WTC11 (cell line): ENCODE measurements around the gene MTCL1. TPM values are rescaled to one million over a fixed set of nuclear protein-coding genes. Genes with fewer than 3 reads are reported as not detected.

ENCODE experiments used
- ATAC-seq: fragments of 200-7000 bp; cut with Tn5 transposase; 2 replicates; pipeline ENCODE4 v1.10.0; 2021; ENCODE audit warnings: mild to moderate bottlenecking, moderate library complexity
- CTCF ChIA-PET: fragments of 300-600 bp; sonication (Branson Sonifier 250); formaldehyde crosslinking; loops from one replicate; lab custom pipeline; 2021; ENCODE audit warnings: antibody characterized with exemption; lab: Charles Lee
- POLR2A ChIA-PET: fragments of 350-600 bp; sonication (Branson Sonifier 250); formaldehyde crosslinking; loops from one replicate; lab custom pipeline; 2021; ENCODE audit warnings: antibody characterized with exemption; lab: Charles Lee
- DNase-seq: peaks from one replicate; pipeline ENCODE4 v3.0.0; 2021; ENCODE audit warnings: low spot score
- H3K27ac Mint-ChIP-seq: 2 replicates; pipeline ENCODE4 v1.8.0; 2021; ENCODE audit warnings: mixed read lengths
- H3K27me3 Mint-ChIP-seq: 2 replicates; pipeline ENCODE4 v1.8.0; 2021; ENCODE audit warnings: low read depth, mild to moderate bottlenecking, moderate library complexity, mixed read lengths
- H3K36me3 Mint-ChIP-seq: 2 replicates; pipeline ENCODE4 v1.8.0; 2021; ENCODE audit warnings: mixed read lengths
- H3K4me1 Mint-ChIP-seq: 2 replicates; pipeline ENCODE4 v1.8.0; 2022; ENCODE audit warnings: mixed read lengths
- H3K4me3 Mint-ChIP-seq: 2 replicates; pipeline ENCODE4 v1.8.0; 2021; ENCODE audit warnings: mild to moderate bottlenecking, moderate library complexity, mixed read lengths
- H3K9me3 Mint-ChIP-seq: 2 replicates; pipeline ENCODE4 v1.8.0; 2021; ENCODE audit warnings: mixed read lengths
- ATF6 ChIP-seq: sonication (generic); formaldehyde crosslinking; IDR thresholded peaks from 2 replicates; pipeline ENCODE4 v1.8.1; 2023; ENCODE audit warnings: mild to moderate bottlenecking, missing genetic modification reagents
- CDX4 ChIP-seq: fragments of 250-450 bp; sonication (Bioruptor Pico); IDR thresholded peaks from 2 replicates; pipeline ENCODE4 v1.9.0; 2021; ENCODE audit warnings: moderate library complexity, mild to moderate bottlenecking, inconsistent platforms, borderline replicate concordance
- CREB1 ChIP-seq: sonication (generic); formaldehyde crosslinking; IDR thresholded peaks from 2 replicates; pipeline ENCODE4 v1.8.0; 2023; ENCODE audit warnings: mild to moderate bottlenecking, missing genetic modification reagents
- CREM ChIP-seq: sonication (generic); formaldehyde crosslinking; IDR thresholded peaks from 2 replicates; pipeline ENCODE4 v1.8.1; 2022; ENCODE audit warnings: mild to moderate bottlenecking, missing genetic modification reagents, moderate library complexity
- CTCF ChIP-seq: fragments of 200-600 bp; IDR thresholded peaks from 2 replicates; pipeline ENCODE4 v1.8.0; 2022; ENCODE audit warnings: antibody characterized with exemption
- ELF4 ChIP-seq: sonication (generic); formaldehyde crosslinking; IDR thresholded peaks from 2 replicates; pipeline ENCODE4 v1.8.1; 2022; ENCODE audit warnings: low read depth, mild to moderate bottlenecking, moderate library complexity, missing genetic modification reagents
- EMX1 ChIP-seq: fragments of 250-450 bp; sonication (Bioruptor Pico); IDR thresholded peaks from 2 replicates; pipeline ENCODE4 v1.8.0; 2021; ENCODE audit warnings: mild to moderate bottlenecking
- FOXJ3 ChIP-seq: sonication (generic); formaldehyde crosslinking; IDR thresholded peaks from 2 replicates; pipeline ENCODE4 v1.9.0; 2021; ENCODE audit warnings: missing genetic modification reagents, mild to moderate bottlenecking, borderline replicate concordance
- IRF2 ChIP-seq: sonication (generic); formaldehyde crosslinking; IDR thresholded peaks from 2 replicates; pipeline ENCODE4 v1.8.0; 2022; ENCODE audit warnings: low read depth, missing genetic modification reagents, borderline replicate concordance
- KAT7 ChIP-seq: sonication (generic); formaldehyde crosslinking; IDR thresholded peaks from 2 replicates; pipeline ENCODE4 v1.8.1; 2023; ENCODE audit warnings: missing genetic modification reagents, mild to moderate bottlenecking, borderline replicate concordance
- NFE2L1 ChIP-seq: sonication (generic); formaldehyde crosslinking; IDR thresholded peaks from 2 replicates; pipeline ENCODE4 v1.8.1; 2023; ENCODE audit warnings: missing genetic modification reagents
- NR2C2 ChIP-seq: sonication (generic); formaldehyde crosslinking; IDR thresholded peaks from 2 replicates; pipeline ENCODE4 v1.8.0; 2022; ENCODE audit warnings: mild to moderate bottlenecking, missing genetic modification reagents
- PREB ChIP-seq: sonication (generic); formaldehyde crosslinking; IDR thresholded peaks from 2 replicates; pipeline ENCODE4 v1.8.1; 2022; ENCODE audit warnings: mild to moderate bottlenecking, missing genetic modification reagents, moderate library complexity, borderline replicate concordance
- USF2 ChIP-seq: sonication (generic); formaldehyde crosslinking; IDR thresholded peaks from 2 replicates; pipeline ENCODE4 v1.8.1; 2023; ENCODE audit warnings: mild to moderate bottlenecking, missing genetic modification reagents, moderate library complexity
- ZNF138 ChIP-seq: sonication (generic); formaldehyde crosslinking; conservative IDR thresholded peaks from 2 replicates; pipeline ENCODE4 v1.8.1; 2022; ENCODE audit warnings: mild to moderate bottlenecking, moderate library complexity, missing genetic modification reagents
- ZNF281 ChIP-seq: sonication (generic); formaldehyde crosslinking; IDR thresholded peaks from 2 replicates; pipeline ENCODE4 v1.8.0; 2023; ENCODE audit warnings: mild to moderate bottlenecking, missing genetic modification reagents
- ZNF317 ChIP-seq: sonication (generic); formaldehyde crosslinking; IDR thresholded peaks from 2 replicates; pipeline ENCODE4 v1.8.1; 2023; ENCODE audit warnings: low read depth, mild to moderate bottlenecking, moderate library complexity, missing genetic modification reagents, borderline replicate concordance
- ZNF532 ChIP-seq: fragments of 250-450 bp; sonication (Bioruptor Pico); IDR thresholded peaks from 2 replicates; pipeline ENCODE4 v1.9.0; 2021; ENCODE audit warnings: mild to moderate bottlenecking, borderline replicate concordance
- ZNF671 ChIP-seq: fragments of 250-450 bp; sonication (Bioruptor Pico); IDR thresholded peaks from 2 replicates; pipeline ENCODE4 v1.8.0; 2021; ENCODE audit warnings: mild to moderate bottlenecking
- total RNA-seq: library from RNA; stranded (reverse); gene quantifications from 3 replicates; pipeline ENCODE4 v1.2.3, GENCODE V29; 2021

The MTCL1 gene
- total RNA-seq, 1 experiment from 2014 or later: 64.3 TPM

GRCh38 chr18:8744038-8744437 is 38.7 kb downstream of the MTCL1 start (continued):
- TF ChIP-seq ZNF532 (CRISPR knock-in tag) (no peak), CTCF (no peak), CREB1 (CRISPR knock-in tag) (no peak), ZNF317 (no peak), NFE2L1 (CRISPR knock-in tag) (no peak), EMX1 (CRISPR knock-in tag) (no peak), IRF2 (CRISPR knock-in tag) (no peak), CREM (no peak), KAT7 (no peak)

- ChIA-PET CTCF (no interaction called here), POLR2A (no interaction called here)
- Mint-ChIP-seq H3K27ac (no peak overlapping the region), H3K4me1 (peaks cover 4% of the 10 kb centered on the region), H3K4me3 (no peak overlapping the region), H3K27me3 (no peaks in the 10 kb centered on the region), H3K9me3 (no peaks in the 10 kb centered on the region), H3K36me3 (peaks cover 41% of the 10 kb centered on the region)
- ATAC-seq: no peak
- DNase-seq: no peak
- no peak for TF ChIP-seq ELF4 (CRISPR knock-in tag)
- TF ChIP-seq ZNF281 (CRISPR knock-in tag): no peak
These were observed 39.3 kb downstream of the MTCL1 start for GRCh38 chr18:8744656-8745055.

GRCh38 chr18:8745355-8746014 is 40.1 kb downstream of the MTCL1 start:
- DNase-seq (no peak), ATAC-seq (no peak)
- ChIA-PET CTCF (no interaction called here), POLR2A (no interaction called here)
- H3K36me3 Mint-ChIP-seq: peaks cover 38% of the 10 kb centered on the region
- no peaks in the 10 kb centered on the region; the same call in 1 of the 2 replicates for H3K4me1 Mint-ChIP-seq
- H3K9me3 Mint-ChIP-seq: no peaks in the 10 kb centered on the region
- no peaks in the 10 kb centered on the region for H3K27me3 Mint-ChIP-seq
- H3K4me3 Mint-ChIP-seq: no peak overlapping the region
- no peak overlapping the region for H3K27ac Mint-ChIP-seq
- TF ChIP-seq CDX4: no peak
- TF ChIP-seq ZNF138: no peak
- no peak for TF ChIP-seq PREB (CRISPR knock-in tag)
- TF ChIP-seq ATF6 (CRISPR knock-in tag): no peak
- no peak for TF ChIP-seq USF2 (CRISPR knock-in tag)
- no peak for TF ChIP-seq FOXJ3
- no peak for TF ChIP-seq CREB1 (CRISPR knock-in tag)
- TF ChIP-seq NR2C2 (CRISPR knock-in tag): no peak
- TF ChIP-seq EMX1 (CRISPR knock-in tag): no peak
- TF ChIP-seq KAT7: no peak
- TF ChIP-seq NFE2L1 (CRISPR knock-in tag): no peak
- TF ChIP-seq ZNF671 (CRISPR knock-in tag): no peak
